Small intestine (tissue), 7 donors: ENCODE measurements around the gene PANX2. TPM values are rescaled to one million over a fixed set of nuclear protein-coding genes. Genes with fewer than 3 reads are reported as not detected.
A peak's percentile ranks its signal among the peaks of the same experiment; 100 is the strongest.

Experiments used
- DNase-seq, 2 donors: peaks; one replicate each; pipeline versions ENCODE4 v3.0.0 to v3.0.0-alpha.2; 2013
- FAIRE-seq: peaks from 2 replicates; lab custom pipeline; 2012; peaks lifted over from hg19 to GRCh38; lab: Jason Lieb, UNC
- H3K27ac ChIP-seq, 3 donors: one replicate each; pipeline ENCODE4 v1.5.1; 2013; ENCODE audit warnings: low read length in 2 of 3, mild to moderate bottlenecking in 2 of 3, control low read depth in 1 of 3, inconsistent platforms in 1 of 3, low read depth in 1 of 3, moderate library complexity in 1 of 3
- H3K27me3 ChIP-seq, 3 donors: one replicate each; pipeline ENCODE4 v1.6.1; 2013; ENCODE audit warnings: low read length in 3 of 3, inconsistent platforms in 1 of 3; ENCODE audit not compliant: control insufficient read depth in 3 of 3, insufficient read depth in 3 of 3
- H3K36me3 ChIP-seq, 3 donors: one replicate each; pipeline ENCODE4 v1.6.1; 2013; ENCODE audit warnings: low read length in 3 of 3, inconsistent platforms in 1 of 3, low read depth in 1 of 3, mild to moderate bottlenecking in 1 of 3, moderate library complexity in 1 of 3; ENCODE audit not compliant: control insufficient read depth in 3 of 3, insufficient read depth in 2 of 3
- H3K4me1 ChIP-seq, 3 donors: one replicate each; pipeline ENCODE4 v1.6.1; 2013; ENCODE audit warnings: low read length in 2 of 3, inconsistent platforms in 1 of 3, low read depth in 1 of 3, mild to moderate bottlenecking in 1 of 3, moderate library complexity in 1 of 3; ENCODE audit not compliant: control insufficient read depth in 3 of 3, insufficient read depth in 2 of 3
- H3K4me3 ChIP-seq, 3 donors: one replicate each; pipeline ENCODE4 v1.5.1; 2013; ENCODE audit warnings: low read length in 3 of 3, control low read depth in 1 of 3, inconsistent platforms in 1 of 3, low read depth in 1 of 3, mild to moderate bottlenecking in 1 of 3, moderate library complexity in 1 of 3
- H3K9me3 ChIP-seq, 2 donors: one replicate each; pipeline ENCODE4 v1.6.1; 2013; ENCODE audit warnings: low read depth in 1 of 2, low read length in 1 of 2; ENCODE audit not compliant: control insufficient read depth in 2 of 2, insufficient read depth in 1 of 2
- WGBS, 3 donors: extraction: QIAGEN DNeasy Blood & Tissue Kit; methylation state at CpG; one replicate each; pipeline ENCODE4 v1.1.7; 2013; 5-methylcytosine and 5-hydroxymethylcytosine counted together
- polyA plus RNA-seq, 4 donors: library from polyadenylated mRNA; stranded (reverse) in 3 of 4; unstranded in 1 of 4; fragments of 200-250 nt in 3 of 4; fragments of 120-200 nt in 1 of 4; gene quantifications; one replicate each; pipeline versions ENCODE4 v1.2.1 to v1.2.3, GENCODE V29; 2013
- donor health status: healthy with polysubstance abuse.
- donor health status: control.
- donor health status: control.
- donor health status: Bipolar disorder and iron deficiency.
- donor health status: healthy.

The PANX2 gene
- polyA plus RNA-seq, 4 donors = 0.12 to 0.36 TPM; not detected in 2

DNA sequence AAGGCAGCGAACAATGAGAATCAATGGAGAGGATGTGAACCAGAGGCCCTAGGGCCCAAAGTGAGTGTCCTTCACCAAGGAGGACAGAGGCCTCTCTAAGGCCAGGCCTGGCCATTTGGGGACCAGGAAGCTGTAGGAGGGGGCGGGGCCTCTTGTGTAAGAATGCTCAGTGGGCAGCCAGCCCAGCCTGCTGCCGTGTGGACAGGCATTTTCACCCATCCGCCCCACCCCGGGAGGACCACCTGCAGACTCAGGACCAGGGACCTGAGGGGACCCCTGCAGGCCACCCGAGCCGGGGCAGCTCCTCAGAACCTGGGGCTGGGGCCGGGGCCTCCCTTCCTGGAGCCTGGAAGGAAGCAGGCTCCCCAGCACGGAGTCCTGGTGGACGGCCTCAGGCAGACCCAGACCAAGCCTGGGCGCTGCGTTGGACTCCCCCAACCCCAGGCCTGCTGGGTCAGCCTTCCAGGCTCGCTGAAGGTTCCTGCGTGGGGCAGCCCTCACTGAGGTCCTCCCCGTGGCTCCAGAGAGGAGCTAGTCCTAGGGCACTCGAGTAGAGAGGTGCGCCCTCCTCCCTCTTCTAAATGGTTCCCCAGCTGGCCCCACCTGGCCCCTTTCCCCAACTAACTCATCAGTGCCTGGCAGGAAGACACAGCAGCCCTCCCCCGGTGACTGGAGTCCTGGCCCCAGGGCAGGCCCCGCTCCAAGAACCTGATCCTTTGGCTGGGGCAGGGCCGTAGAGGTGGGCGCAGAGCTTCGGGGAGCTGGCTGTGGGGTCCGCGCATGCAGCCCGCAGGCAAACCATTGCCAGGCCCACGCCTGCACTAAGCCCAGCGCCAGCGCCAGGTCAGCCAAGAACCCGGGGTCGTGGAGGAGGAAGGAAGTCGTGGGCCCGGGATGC, 13.7 kb downstream of the PANX2 start:
- DNase-seq (peak in 1 of 2 donors; percentile 37), FAIRE-seq (no peak)
- peaks cover 0 to 3% (median 0%) of the 10 kb centered on the region in 3 donors for H3K27me3 ChIP-seq
- no peak overlapping the region for H3K27ac ChIP-seq
- H3K4me3 ChIP-seq = peak overlapping the region in 1 of 3 donors; percentile 38
- H3K4me1 ChIP-seq = peaks cover 0 to 29% (median 0%) of the 10 kb centered on the region in 3 donors
- peaks cover 0 to 11% (median 0%) of the 10 kb centered on the region in 3 donors for H3K36me3 ChIP-seq
- 56 to 69% (median 66%) methylated on average over 31 to 32 of the region's 32 CpGs for WGBS, 3 donors
- no peaks in the 10 kb centered on the region for H3K9me3 ChIP-seq

DNA sequence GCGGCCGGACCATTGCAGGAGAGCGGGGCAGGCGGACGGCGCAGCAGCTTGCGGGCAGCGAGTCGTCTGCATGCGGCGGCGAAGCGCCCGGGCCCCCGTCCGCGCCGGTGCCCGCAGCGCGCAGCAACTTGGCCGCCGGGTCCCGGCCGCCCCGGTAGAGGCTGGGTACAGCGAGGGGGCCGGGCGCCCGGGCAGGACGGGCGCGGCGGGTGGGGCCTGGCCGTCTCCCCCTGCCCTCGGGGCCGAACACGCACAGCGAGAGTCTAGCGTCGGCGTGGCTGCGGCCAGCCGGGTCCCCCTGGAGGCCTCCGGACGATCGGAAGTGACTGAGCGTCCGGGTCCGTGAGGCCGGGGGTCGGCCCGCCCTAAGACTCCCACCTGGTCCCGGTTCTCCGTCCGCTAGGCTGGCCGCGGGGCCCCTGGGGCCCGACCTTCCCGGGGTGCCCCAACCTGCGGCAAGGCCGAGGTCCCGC, 14.4 kb downstream of the PANX2 start:
- H3K27ac ChIP-seq = no peak overlapping the region
- H3K4me3 ChIP-seq = peak overlapping the region; percentile 32 to 47 (median 38)
- peaks cover 0 to 35% (median 0%) of the 10 kb centered on the region in 3 donors for H3K4me1 ChIP-seq
- H3K27me3 ChIP-seq = peaks cover 0 to 3% (median 0%) of the 10 kb centered on the region in 3 donors
- WGBS, 3 donors = 14 to 41% (median 39%) methylated on average over 13 to 63 of the region's 63 CpGs
- H3K36me3 ChIP-seq = peaks cover 0 to 13% (median 0%) of the 10 kb centered on the region in 3 donors
- H3K9me3 ChIP-seq = no peaks in the 10 kb centered on the region
- FAIRE-seq (no peak), DNase-seq (peak in 1 of 2 donors; percentile 38)

DNA sequence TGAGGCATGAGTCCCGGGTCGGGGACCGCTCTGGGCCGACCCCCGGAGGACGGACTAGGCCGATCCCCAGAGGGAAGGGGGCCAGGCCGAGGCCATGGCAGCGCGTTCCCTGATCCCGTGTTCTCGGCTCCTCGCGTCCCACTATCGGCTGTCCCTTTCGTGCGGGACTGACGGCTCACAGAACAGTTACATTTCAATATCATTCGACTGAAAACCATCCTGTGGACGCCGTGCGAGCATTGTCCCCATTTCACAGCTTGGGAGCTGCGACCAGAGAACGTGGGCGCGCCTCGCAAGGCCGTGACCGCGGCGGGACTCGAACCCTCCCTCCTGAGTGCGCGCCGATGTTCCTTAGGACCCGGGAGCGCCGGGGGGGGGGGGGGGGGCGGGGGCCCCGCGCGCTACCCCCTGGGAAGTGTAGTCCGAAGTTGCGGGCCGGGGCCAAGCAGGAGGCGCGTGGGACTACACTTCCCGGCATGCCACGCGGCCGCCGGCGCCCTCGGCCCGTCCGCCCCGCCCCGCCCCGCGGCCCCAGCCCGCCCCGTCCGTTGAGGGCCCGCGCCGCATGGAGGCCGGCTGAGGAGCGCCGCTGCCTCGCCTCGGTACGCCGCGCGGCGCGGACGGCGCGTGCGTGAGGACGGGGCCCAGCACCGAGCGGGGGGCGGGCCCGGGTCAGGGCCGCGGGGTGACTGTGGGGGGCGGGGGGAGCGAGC, 15.0 kb downstream of the PANX2 start, which contains the start of gene TRABD:
Gene TRABD (plus strand): TSS at position 539 of the 713 bp plus-strand sequence. CDS start 7,148 bp downstream, outside the sequence.
- H3K9me3 ChIP-seq = no peaks in the 10 kb centered on the region
- peaks cover 0 to 41% (median 0%) of the 10 kb centered on the region in 3 donors for H3K4me1 ChIP-seq
- DNase-seq (peak; percentile 89 to 95), FAIRE-seq (no peak)
- peak within 1 kb of the TSS in 2 of 3 donors; percentile 75 to 84 for H3K27ac ChIP-seq
- peaks cover 0 to 3% (median 0%) of the 10 kb centered on the region in 3 donors for H3K27me3 ChIP-seq
- peak within 1 kb of the TSS; percentile 54 to 82 (median 61) for H3K4me3 ChIP-seq
- peaks cover 0 to 13% (median 0%) of the 10 kb centered on the region in 3 donors for H3K36me3 ChIP-seq
- WGBS, 3 donors = 1 to 3% (median 2%) methylated on average over 34 to 88 of the region's 90 CpGs

DNA sequence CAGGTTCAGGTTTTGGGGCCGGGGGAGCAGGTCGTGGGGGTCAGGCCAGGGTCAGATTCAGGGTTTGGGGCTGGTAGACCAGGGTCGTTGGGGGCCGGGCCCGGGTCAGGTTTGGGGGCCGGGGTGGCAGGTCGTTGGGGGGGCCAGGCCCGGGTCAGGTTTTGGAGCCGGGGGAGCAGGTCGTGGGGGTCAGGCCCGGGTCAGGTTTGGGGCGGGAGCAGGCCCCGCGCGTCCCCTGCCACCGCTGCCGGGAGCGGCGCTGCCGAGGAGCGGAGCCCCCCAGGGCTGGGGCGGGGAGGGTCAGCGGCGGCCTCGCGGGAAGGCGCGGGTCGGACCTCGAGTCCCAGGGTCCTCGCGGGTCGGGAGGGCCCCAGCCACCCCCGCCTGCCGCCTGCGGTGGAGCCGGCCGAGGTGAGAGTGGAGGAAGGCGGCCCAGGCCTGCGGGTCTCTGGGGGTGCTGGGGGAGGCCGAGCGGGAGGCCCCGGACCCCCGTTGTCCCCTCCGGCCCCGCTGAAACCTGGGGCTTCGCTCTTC, 15.7 kb downstream of the PANX2 start:
- Histone ChIP-seq H3K27me3 (peaks cover 0 to 3% (median 0%) of the 10 kb centered on the region in 3 donors), H3K27ac (peak overlapping the region in 2 of 3 donors; percentile 75 to 84), H3K36me3 (peaks cover 0 to 13% (median 0%) of the 10 kb centered on the region in 3 donors), H3K4me1 (peaks cover 0 to 48% (median 0%) of the 10 kb centered on the region in 3 donors), H3K9me3 (no peaks in the 10 kb centered on the region), H3K4me3 (peak overlapping the region; percentile 54 to 82 (median 61))
- peak in 1 of 2 donors; percentile 45 for DNase-seq
- WGBS, 3 donors = 1 to 2% (median 1%) methylated on average over 20 to 47 of the region's 47 CpGs
- no peak for FAIRE-seq

DNA sequence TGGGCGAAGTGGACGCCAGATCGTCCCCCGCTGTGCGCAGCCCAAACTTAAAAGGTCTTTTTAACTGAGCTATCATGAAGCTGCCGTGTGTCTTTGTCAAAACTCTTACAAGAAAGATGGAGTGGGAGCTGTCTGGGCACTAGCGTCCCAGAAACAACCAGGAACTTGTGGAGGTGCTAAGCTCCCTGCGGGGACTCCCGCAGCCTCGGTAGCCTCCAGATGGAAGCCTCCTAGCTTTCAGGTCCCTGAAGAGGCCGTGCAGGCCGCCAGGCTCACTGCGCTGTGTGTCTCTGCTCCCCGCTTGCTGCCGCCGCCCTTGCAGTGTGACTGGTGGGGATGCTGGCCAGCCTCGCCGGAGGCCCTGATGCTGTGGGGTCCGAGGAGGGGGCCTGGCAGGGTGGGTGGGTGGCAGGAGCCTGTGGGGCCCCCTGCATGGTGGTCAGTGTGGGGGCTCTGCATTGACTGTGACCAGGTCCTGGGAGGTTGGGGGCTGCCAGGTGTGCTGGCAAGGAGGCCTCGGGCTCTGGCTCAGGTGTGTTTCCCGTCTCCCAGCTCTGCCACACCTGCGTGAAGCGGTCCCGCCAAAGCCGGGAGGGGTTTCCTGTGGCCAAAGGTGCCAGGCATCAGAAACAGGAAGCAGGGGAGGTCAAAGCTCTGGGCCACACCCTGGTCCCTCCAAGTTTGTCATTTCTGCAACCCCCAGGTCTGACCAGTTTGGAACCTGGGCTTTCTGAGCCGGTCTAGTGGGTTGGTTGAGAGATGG, 16.4 kb downstream of the PANX2 start:
- Histone ChIP-seq H3K4me1 (peaks cover 0 to 53% (median 0%) of the 10 kb centered on the region in 3 donors), H3K27me3 (peaks cover 0 to 3% (median 0%) of the 10 kb centered on the region in 3 donors), H3K27ac (peak overlapping the region in 2 of 3 donors; percentile 75 to 84), H3K36me3 (peaks cover 0 to 20% (median 0%) of the 10 kb centered on the region in 3 donors), H3K4me3 (peak overlapping the region; percentile 54 to 82 (median 61)), H3K9me3 (no peaks in the 10 kb centered on the region)
- DNase-seq = peak; percentile 35 to 81
- no peak for FAIRE-seq
- WGBS, 3 donors = 8 to 32% (median 12%) methylated on average over 24 to 26 of the region's 26 CpGs

DNA sequence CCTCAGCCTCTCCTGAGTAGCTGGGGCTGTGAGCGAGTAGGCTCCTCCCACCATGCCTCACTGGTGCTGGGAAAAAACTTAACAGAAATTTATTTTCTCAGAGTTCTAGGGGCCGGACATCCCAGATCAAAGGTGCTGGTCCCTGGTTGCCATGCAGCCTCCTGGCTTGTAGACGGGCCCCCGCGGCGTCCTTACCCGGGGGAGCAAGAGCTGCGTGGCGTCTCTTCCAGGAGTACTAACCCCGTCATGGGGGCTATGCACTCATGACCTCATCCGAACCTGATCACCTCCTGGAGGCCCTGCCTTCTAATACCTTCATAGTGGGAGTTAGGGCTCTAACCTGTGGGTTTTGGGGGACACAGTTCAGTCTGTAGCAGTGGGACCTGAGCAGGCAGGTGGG, 17.8 kb downstream of the PANX2 start:
- 93 to 95% (median 94%) methylated on average over 11 of the region's 11 CpGs for WGBS, 3 donors
- peaks cover 0 to 34% (median 0%) of the 10 kb centered on the region in 3 donors for H3K36me3 ChIP-seq
- FAIRE-seq (no peak), DNase-seq (no peak)
- H3K27me3 ChIP-seq = peaks cover 0 to 3% (median 0%) of the 10 kb centered on the region in 3 donors
- H3K4me3 ChIP-seq = no peak overlapping the region
- peaks cover 0 to 56% (median 0%) of the 10 kb centered on the region in 3 donors for H3K4me1 ChIP-seq
- no peak overlapping the region for H3K27ac ChIP-seq
- H3K9me3 ChIP-seq = no peaks in the 10 kb centered on the region

DNA sequence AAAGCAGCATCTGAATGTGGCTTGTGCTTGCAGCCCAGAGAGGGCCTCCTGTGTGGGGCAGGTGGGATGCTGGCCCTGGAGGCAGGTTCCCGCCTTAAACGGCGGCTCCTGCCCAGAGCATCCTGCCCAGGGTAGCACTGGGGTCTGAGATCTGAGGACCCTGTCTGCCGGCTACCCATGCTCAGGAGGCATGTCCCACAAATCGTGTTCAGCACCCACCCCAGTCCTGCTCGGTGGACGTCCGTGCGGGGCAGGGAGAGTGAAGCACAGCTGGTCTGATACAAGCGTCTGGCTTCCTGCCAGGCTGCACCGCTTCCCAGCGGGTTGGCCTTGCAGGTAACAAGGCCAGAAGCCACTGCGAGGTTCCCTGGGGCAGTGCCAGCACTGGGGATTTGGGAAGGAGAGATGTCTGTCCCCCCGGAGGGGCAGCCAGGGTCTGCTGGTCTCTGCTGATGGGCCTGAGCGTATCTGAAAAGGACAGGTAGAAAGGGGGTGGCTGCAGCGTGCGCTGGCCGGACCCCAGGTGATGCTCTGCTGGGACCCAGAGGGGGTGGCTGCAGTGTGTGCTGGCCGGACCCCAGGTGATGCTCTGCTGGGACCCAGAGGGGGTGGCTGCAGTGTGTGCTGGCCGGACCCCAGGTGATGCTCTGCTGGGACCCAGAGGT, 18.8 kb downstream of the PANX2 start:
- Histone ChIP-seq H3K27me3 (peaks cover 0 to 3% (median 0%) of the 10 kb centered on the region in 3 donors), H3K4me3 (no peak overlapping the region), H3K4me1 (peaks cover 0 to 52% (median 0%) of the 10 kb centered on the region in 3 donors), H3K36me3 (peaks cover under 1 to 44% (median 9%) of the 10 kb centered on the region in 3 donors), H3K27ac (peak overlapping the region; percentile 84 to 96 (median 91)), H3K9me3 (no peaks in the 10 kb centered on the region)
- FAIRE-seq = no peak
- 50 to 65% (median 63%) methylated on average over 19 to 20 of the region's 20 CpGs for WGBS, 3 donors
- no peak for DNase-seq
